Right cardiac atrium (tissue), 5 donors: ENCODE measurements around the gene CD53. TPM values are rescaled to one million over a fixed set of nuclear protein-coding genes. Genes with fewer than 3 reads are reported as not detected.
A peak's percentile ranks its signal among the peaks of the same experiment; 100 is the strongest.
"Not testable (repeated sequence)": the region's sequence is repeated elsewhere in the genome, so short reads cannot be mapped to it uniquely, and the experiment has no call there.

Experiments
- ATAC-seq, 2 donors: fragments of 200-7000 bp; cut with Tn5 transposase; one replicate each; pipeline versions ENCODE4 v1.8.0 to v1.9.1; 2020; ENCODE audit warnings: moderate library complexity in 2 of 2, mild to moderate bottlenecking in 1 of 2
- DNase-seq, 3 donors: peaks; one replicate each; pipeline ENCODE4 v3.0.0-alpha.2; 2020
- H3K27ac ChIP-seq: one replicate; pipeline ENCODE4 v1.5.1; 2013; ENCODE audit warnings: mild to moderate bottlenecking, low read length, control low read depth, moderate library complexity
- H3K27me3 ChIP-seq: one replicate; pipeline ENCODE4 v1.6.1; 2013; ENCODE audit not compliant: control insufficient read depth, insufficient read depth
- H3K4me1 ChIP-seq: one replicate; pipeline ENCODE4 v1.6.1; 2013; ENCODE audit warnings: low read length; ENCODE audit not compliant: control insufficient read depth, insufficient read depth
- H3K4me3 ChIP-seq: one replicate; pipeline ENCODE4 v1.5.1; 2013; ENCODE audit warnings: low read length, control low read depth
- H3K9me3 ChIP-seq: one replicate; pipeline ENCODE4 v1.6.1; 2013; ENCODE audit warnings: low read length; ENCODE audit not compliant: control insufficient read depth
- WGBS: extraction: QIAGEN DNeasy Blood & Tissue Kit; methylation state at CpG from one replicate; pipeline ENCODE4 v1.1.7; 2013; 5-methylcytosine and 5-hydroxymethylcytosine counted together
- intact Hi-C, 4 donors: fragments of 100-400 bp; cut with DNase I; formaldehyde crosslinking; loops; one replicate each; pipeline versions ENCODE4 v1.11.0 to v1.14.0; 2022 to 2023
- long read RNA-seq, 4 donors: library from polyadenylated mRNA; unstranded; transcript quantifications; one replicate each; pipeline ENCODE4 v2.0.0, GENCODE V29; 2020 to 2021
- polyA plus RNA-seq: library from polyadenylated mRNA; stranded (reverse); fragments of 200-250 nt; gene quantifications from one replicate; pipeline ENCODE4 v1.2.3, GENCODE V29; 2013
- total RNA-seq, 4 donors: library from RNA; stranded (reverse); fragmentation: NEBNext Ultra II Directional; extraction: Animal tissue kit (Norgen Biotek cat#: 25700); gene quantifications; one replicate each; pipeline ENCODE4 v1.2.1, GENCODE V29; 2021
- donor health status: healthy with polysubstance abuse.
- donor health status: DM: no; HTN: yes; CAD: no.
- donor health status: DM: no; HTN: no; CAD: no.
- donor health status: DM: no; HTN: yes; CAD: no; lungs with severe emphysema.
- donor health status: DM: yes; HTN: yes; CAD: no.

The CD53 gene, protein sequence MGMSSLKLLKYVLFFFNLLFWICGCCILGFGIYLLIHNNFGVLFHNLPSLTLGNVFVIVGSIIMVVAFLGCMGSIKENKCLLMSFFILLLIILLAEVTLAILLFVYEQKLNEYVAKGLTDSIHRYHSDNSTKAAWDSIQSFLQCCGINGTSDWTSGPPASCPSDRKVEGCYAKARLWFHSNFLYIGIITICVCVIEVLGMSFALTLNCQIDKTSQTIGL
- 10 to 100 TPM; 11.9 to 24.4 (median 15.9) TPM for total RNA-seq
- polyA plus RNA-seq, result 7.1 TPM
- long read RNA-seq, donor 1, partial matches to known transcripts, result 0 of 5 reads
- long read RNA-seq, donor 1, other reads (novel, unspliced or antisense), result 1 of 5 reads
- long read RNA-seq, donor 2, partial matches to known transcripts, result 0 of 3 reads
- long read RNA-seq, donor 2, other reads (novel, unspliced or antisense), result 0 of 3 reads
- long read RNA-seq, donor 3, transcript CD53-201 (8 exons, 1,505 nt), result major isoform, 6 of 7 reads
- long read RNA-seq, donor 3, partial matches to known transcripts, result 0 of 7 reads
- long read RNA-seq, donor 3, other reads (novel, unspliced or antisense), result 1 of 7 reads
- long read RNA-seq, donor 4, partial matches to known transcripts, result 0 of 1 reads
- long read RNA-seq, donor 4, other reads (novel, unspliced or antisense), result 0 of 1 reads

DNA sequence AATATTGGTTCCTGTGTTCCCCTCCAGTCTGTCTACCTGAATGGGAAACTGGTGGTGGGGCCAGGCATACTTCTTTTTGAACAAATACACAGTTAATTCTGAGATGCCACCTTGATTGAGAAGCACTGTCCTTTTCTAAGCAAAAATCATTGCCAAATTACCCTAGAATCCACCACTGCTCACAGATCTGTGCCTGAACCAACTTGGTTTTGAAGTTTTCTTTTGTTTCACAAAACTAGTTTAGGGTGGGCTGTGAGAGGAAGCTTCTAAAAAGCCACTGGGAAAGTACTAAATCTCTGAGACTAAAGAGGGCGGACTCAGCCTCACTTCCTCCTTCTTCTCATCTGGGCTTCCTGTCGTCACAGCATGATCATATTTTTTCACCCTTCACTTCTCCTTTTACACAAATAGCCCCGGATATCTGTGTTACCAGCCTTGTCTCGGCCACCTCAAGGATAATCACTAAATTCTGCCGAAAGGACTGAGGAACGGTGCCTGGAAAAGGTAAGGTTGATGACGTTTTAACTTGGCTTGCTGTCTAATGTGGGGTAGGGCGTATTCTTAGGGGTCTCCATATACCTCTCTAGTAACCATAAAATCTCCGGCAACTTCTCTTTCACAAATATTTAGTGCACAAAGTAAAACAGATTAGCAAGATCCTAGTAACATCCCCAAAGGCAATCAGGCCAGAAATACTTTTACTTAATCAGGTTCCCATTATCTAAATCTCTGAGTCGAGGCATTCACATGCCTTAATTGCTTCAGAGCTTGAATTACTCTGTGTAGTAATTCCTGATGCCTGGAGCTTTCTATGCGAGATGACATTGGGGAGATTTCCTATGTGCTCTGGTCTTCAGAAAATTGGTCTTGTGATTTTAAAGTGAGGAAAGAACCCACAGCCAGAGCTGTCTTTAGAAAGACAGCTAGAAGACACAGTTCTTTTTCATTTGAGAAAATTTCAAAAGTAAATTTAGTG is at the start of gene CD53:
Gene CD53, plus strand, starts transcription at position 404 of the 976 bp plus-strand sequence. CDS start 18,261 bp downstream, outside the sequence.
- Histone ChIP-seq H3K4me1 (no peaks in the 10 kb centered on the region), H3K4me3 (peak within 1 kb of the TSS; percentile 31), H3K27ac (peak within 1 kb of the TSS; percentile 46), H3K9me3 (no peaks in the 10 kb centered on the region), H3K27me3 (no peaks in the 10 kb centered on the region)
- WGBS, result 45% methylated on average over 11 of the region's 11 CpGs
- intact Hi-C loops, result no loop called here
- ATAC-seq (peak; percentile 51 to 63), DNase-seq (no peak)

DNA sequence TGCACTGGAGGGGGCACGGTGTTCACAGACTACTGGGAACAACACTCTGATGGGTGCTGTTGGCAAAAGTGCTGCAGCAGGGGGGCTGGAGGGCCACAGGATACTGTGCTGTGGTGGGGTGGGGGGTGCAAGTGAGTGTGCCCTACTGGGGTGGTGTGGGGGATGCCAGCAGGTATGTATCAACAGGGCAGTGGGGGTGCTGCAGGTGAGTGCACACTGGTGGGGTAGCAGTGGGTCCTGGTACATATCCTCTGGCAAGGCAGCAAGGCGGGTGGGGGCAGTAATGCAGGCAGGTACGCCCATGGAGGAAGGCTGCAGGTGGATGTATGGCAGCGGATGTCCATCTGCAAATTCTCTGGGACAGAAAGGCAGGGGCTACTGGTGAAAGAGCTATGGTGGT is 48.8 kb upstream of the CD53 start:
- ATAC-seq (no peak), DNase-seq (peak in 1 of 3 donors; percentile 17)
- 80% methylated on average over 4 of the region's 4 CpGs for WGBS
- Histone ChIP-seq H3K27ac (no peak overlapping the region), H3K4me3 (no peak overlapping the region), H3K4me1 (no peaks in the 10 kb centered on the region), H3K9me3 (no peaks in the 10 kb centered on the region), H3K27me3 (no peaks in the 10 kb centered on the region)
- intact Hi-C loops, result no loop called here

DNA sequence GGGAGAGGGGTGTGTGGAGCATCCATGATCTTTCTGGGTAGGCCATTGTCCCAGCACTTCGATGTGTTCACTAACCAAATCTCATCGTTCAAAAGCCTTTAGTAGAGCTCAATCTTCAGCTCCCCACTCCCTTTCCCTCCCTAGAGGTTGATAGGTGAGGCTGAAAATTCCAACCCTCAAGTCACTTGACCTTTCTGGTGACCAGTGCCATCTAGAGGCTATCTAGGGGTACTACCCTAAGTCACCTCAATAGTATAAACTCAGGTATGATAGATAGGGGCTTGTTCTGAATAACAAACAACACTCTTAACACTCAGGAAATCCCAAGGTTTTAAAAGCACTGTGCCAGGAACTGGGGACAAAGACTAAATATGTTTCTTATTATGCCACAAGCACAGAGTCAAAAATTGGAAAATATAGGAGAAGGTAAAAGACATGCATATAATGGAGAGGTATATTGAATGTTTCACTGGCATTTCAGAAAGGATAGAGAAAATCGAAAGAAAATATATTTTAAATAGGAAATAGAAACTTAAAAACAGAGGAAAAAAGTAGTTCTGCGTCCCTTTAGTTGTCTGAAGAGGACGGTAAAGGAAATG is 42.9 kb upstream of the CD53 start:
- H3K4me1 ChIP-seq, result no peaks in the 10 kb centered on the region
- no peaks in the 10 kb centered on the region for H3K27me3 ChIP-seq
- DNase-seq, result no peak
- H3K27ac ChIP-seq, result no peak overlapping the region
- H3K4me3 ChIP-seq, result no peak overlapping the region
- intact Hi-C loops, result no loop called here
- no peak for ATAC-seq
- WGBS, result 42% methylated on average over 5 of the region's 5 CpGs
- H3K9me3 ChIP-seq, result no peaks in the 10 kb centered on the region

DNA sequence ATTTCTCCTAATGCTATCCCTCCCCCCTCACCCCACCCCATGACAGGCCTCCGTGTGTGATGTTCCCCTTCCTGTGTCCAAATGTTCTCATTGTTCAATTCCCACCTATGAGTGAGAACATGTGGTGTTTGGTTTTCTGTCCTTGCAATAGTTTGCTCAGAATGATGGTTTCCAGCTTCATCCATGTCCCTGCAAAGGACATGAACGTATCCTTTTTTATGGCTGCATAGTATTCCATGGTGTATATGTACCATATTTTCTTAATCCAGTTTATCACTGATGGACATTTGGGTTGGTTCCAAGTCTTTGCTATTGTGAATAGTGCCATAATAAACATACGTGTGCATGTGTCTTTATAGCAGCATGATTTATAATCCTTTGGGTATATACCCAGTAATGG is 39.2 kb upstream of the CD53 start:
- H3K9me3 ChIP-seq, intact Hi-C loops, H3K27ac ChIP-seq, H3K4me3 ChIP-seq, ATAC-seq, H3K27me3 ChIP-seq, DNase-seq, H3K4me1 ChIP-seq: not testable (repeated sequence)
- WGBS, result 81% methylated on average over 3 of the region's 3 CpGs

DNA sequence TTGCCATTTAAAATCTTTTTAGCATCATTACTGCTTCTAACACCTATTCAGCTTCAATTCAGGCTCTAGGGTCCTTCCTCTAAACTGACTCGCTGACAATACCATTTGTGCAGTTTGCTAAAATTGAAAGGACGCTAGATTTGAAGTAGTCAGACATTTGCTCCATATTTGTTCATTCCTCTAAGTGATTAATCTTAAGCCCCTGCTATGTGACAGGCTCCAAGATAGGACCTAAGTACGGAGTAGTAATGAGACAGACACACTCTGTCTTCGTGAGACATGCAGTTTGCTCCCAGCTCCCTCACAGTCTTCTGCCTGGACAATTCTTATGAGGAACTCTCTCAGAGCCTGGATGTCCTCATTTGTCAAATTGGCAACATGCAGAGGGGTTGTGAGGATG is 26.1 kb upstream of the CD53 start:
- no peak for ATAC-seq
- intact Hi-C loops, result no loop called here
- Histone ChIP-seq H3K4me3 (no peak overlapping the region), H3K4me1 (no peaks in the 10 kb centered on the region), H3K27me3 (no peaks in the 10 kb centered on the region), H3K27ac (no peak overlapping the region), H3K9me3 (no peaks in the 10 kb centered on the region)
- DNase-seq, result no peak
- 47% methylated on average over 4 of the region's 4 CpGs for WGBS

DNA sequence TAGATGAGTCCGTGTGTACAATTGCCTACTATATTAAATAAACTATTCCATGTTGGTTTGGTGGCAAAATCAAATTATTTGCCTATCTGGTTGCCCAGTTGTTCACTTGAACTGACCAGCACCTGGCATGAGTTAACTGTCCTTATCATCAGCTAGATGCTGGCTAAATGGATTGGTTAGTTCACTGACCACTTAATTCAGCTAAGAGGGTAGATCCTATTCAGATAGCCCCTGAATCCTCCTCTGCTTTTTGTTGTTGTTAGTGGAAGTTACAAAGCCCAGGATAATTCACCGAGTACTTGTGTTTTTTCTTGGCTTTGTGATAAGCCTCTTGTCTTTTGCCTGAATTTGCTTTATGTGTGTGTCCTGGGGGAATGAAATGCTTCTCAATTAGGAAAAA is 22.8 kb upstream of the CD53 start:
- Histone ChIP-seq H3K4me3 (no peak overlapping the region), H3K4me1 (no peaks in the 10 kb centered on the region), H3K27ac (no peak overlapping the region), H3K27me3 (no peaks in the 10 kb centered on the region), H3K9me3 (no peaks in the 10 kb centered on the region)
- intact Hi-C loops, result no loop called here
- DNase-seq (no peak), ATAC-seq (no peak)
- WGBS, result 43% methylated on average over 2 of the region's 2 CpGs

DNA sequence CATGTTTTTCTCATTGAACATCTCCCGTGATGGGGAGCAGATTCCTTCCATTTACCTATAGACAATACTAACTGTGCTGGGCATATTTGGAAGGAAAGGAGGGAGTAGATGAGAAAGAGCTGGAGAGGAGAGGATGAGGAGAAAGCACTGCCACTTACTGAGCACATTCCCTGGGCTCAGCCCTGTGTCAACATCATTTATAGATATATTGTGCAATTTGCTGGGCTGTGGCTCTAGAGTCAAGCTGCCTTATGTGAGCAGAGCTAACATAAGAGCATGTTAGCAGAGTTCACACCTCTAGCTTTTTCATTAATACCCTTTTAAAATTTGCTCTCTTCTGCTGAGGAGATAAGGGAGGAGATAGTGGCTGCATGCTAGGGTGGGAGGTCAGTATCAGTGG is 22.3 kb upstream of the CD53 start:
- DNase-seq, result no peak
- intact Hi-C loops, result no loop called here
- Histone ChIP-seq H3K9me3 (no peaks in the 10 kb centered on the region), H3K27me3 (no peaks in the 10 kb centered on the region), H3K4me3 (no peak overlapping the region), H3K4me1 (no peaks in the 10 kb centered on the region), H3K27ac (no peak overlapping the region)
- no peak for ATAC-seq
- 58% methylated on average over 1 of the region's 1 CpG for WGBS

DNA sequence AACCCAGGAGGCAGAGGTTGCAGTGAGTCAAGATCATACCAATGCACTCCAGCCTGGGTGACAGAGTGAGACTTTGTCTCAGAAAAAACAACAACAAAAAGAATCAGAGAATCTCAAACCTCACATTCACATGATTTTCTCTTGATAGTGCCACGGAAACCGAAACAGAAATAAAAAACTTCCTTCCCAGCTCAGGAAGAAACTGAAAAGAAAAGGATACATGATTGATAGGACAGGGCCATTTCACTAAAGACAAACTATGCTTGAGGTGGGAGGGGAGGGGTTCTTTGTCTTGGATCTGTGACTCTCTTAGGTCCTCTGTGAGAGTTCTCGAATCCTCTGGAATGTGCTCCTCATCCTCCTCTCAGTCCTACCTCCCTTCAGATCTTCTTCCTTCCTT is 19.8 kb upstream of the CD53 start:
- ATAC-seq, result no peak
- Histone ChIP-seq H3K4me1 (no peaks in the 10 kb centered on the region), H3K9me3 (no peaks in the 10 kb centered on the region), H3K27ac (no peak overlapping the region), H3K4me3 (no peak overlapping the region), H3K27me3 (no peaks in the 10 kb centered on the region)
- WGBS, result 45% methylated on average over 3 of the region's 3 CpGs
- DNase-seq, result no peak
- intact Hi-C loops, result no loop called here

DNA sequence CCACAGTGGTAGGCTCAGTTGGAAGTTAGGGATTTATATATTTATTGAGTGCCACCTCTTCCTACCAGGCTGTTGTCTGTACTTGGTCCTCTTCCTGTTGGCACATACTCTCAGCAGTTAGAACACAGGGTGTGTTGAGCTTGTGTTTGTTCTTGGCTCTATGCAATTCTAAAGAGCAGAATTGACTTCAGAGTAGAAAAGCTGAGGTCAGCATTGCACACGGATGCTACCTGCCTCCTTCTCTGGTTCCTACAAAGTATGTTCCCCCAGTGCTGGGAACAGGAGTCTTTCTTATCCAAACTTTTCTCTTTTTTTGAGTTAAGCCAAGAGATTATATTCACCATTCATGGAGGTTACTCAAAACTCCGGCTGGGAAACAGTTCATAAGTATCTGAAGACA is 16.5 kb upstream of the CD53 start:
- WGBS, result 78% methylated on average over 2 of the region's 2 CpGs
- no peak overlapping the region for H3K4me3 ChIP-seq
- ATAC-seq (no peak), DNase-seq (no peak)
- no peak overlapping the region for H3K27ac ChIP-seq
- intact Hi-C loops, result no loop called here
- H3K4me1 ChIP-seq, result no peaks in the 10 kb centered on the region
- H3K9me3 ChIP-seq, result no peaks in the 10 kb centered on the region
- no peaks in the 10 kb centered on the region for H3K27me3 ChIP-seq

DNA sequence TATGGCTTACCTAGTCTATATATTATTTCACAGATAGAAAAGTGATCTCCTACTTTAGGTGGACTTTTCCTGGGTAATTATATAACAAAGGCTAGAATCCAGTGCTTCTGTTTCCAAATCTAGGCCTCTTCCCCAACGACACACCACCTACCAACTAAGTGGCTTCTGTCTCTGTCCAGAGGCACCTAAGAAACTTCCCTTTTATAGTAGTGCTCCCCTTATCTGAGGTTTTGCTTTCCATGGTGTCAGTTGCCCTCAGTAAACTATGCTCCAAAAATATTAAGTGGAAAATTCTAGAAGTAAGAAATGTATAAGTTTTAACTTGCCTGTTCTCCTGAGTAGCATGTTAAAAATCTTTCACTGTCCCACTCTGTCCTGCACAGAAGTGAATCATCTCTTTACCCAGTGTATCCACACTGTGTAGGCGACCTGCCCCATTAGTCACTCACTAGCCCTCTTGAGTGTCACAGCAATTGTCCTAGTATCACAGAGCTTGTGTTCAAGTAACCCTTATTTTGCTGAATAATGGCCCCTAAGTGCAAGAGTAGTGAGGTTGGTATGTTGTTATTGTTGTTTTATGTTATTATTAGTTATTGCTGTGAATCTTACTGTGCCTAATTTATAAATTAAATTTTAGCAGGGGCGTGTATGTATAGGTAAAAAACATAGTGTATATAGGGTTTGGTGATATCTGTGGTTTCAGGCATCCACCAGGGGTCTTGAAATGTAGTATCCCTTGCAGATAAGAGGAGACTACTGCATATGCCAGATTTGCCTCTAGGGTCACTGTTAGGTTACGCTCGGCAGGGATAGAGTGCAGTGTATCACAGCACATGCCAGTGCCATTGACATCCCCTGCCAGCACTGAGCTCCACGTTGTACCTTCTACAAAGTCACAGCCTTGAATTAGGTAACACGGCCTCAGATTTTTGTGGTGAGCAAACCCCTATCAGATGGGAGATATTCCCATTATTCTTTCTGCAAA is 14.7 kb upstream of the CD53 start:
- Histone ChIP-seq H3K27me3 (no peaks in the 10 kb centered on the region), H3K4me3 (no peak overlapping the region), H3K4me1 (no peaks in the 10 kb centered on the region), H3K9me3 (no peaks in the 10 kb centered on the region), H3K27ac (no peak overlapping the region)
- DNase-seq, result no peak
- WGBS, result 54% methylated on average over 7 of the region's 7 CpGs
- intact Hi-C loops, result no loop called here
- ATAC-seq, result no peak
